ENCODE measurements around the gene TTC7B. TPM values are rescaled to one million over a fixed set of nuclear protein-coding genes. Genes with fewer than 3 reads are reported as not detected.

Gene TTC7B
- polyA plus RNA-seq, 1 donor (not counting 4 experiments of a cell fraction or from before 2014, with no cell fraction given), result 21.4 TPM

- Histone ChIP-seq H3K4me1 (ENCODE audit: control insufficient read depth, extremely low read depth, insufficient read depth, low read length) (no peaks in the 10 kb centered on the region), H3K9ac (ENCODE audit: control insufficient read depth, extremely low read depth, insufficient read depth, low read length) (no peak overlapping the region), H4K20me1 (ENCODE audit: control insufficient read depth, extremely low read depth, insufficient read depth, low read length) (no peaks in the 10 kb centered on the region), H3K9me3 (ENCODE audit: control insufficient read depth, low read depth, low read length) (no peaks in the 10 kb centered on the region), H3K4me2 (ENCODE audit: control insufficient read depth, extremely low read depth, insufficient read depth, low read depth, low read length) (no peak overlapping the region), H3K36me3 (ENCODE audit: control insufficient read depth in 2 of 2, extremely low read depth in 1 of 2, insufficient read depth in 2 of 2, low read length in 2 of 2) (no peaks in the 10 kb centered on the region), H3K9me1 (ENCODE audit: control insufficient read depth, extremely low read depth, insufficient read depth, low read length) (no peaks in the 10 kb centered on the region), H2AFZ (ENCODE audit: control insufficient read depth, low read length) (no peak overlapping the region), H3K79me2 (ENCODE audit: control insufficient read depth, insufficient read depth, low read length) (no peaks in the 10 kb centered on the region), H3K27me3 (ENCODE audit: control insufficient read depth, extremely low read depth, insufficient read depth, low read length) (peaks cover 17% of the 10 kb centered on the region), H3K27ac (ENCODE audit: control insufficient read depth, insufficient read depth, low read length) (no peak overlapping the region), H3K4me3 (ENCODE audit: control insufficient read depth in 2 of 3, extremely low read depth in 1 of 3, insufficient read depth in 2 of 3, low read depth in 1 of 3, low read length in 3 of 3) (no peak overlapping the region)
- DNase-seq (ENCODE audit: low read depth, low spot score) (no peak), FAIRE-seq (no peak)
- TF ChIP-seq, protein P1, sequence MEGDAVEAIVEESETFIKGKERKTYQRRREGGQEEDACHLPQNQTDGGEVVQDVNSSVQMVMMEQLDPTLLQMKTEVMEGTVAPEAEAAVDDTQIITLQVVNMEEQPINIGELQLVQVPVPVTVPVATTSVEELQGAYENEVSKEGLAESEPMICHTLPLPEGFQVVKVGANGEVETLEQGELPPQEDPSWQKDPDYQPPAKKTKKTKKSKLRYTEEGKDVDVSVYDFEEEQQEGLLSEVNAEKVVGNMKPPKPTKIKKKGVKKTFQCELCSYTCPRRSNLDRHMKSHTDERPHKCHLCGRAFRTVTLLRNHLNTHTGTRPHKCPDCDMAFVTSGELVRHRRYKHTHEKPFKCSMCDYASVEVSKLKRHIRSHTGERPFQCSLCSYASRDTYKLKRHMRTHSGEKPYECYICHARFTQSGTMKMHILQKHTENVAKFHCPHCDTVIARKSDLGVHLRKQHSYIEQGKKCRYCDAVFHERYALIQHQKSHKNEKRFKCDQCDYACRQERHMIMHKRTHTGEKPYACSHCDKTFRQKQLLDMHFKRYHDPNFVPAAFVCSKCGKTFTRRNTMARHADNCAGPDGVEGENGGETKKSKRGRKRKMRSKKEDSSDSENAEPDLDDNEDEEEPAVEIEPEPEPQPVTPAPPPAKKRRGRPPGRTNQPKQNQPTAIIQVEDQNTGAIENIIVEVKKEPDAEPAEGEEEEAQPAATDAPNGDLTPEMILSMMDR (optimal IDR thresholded peaks at IDR 0.05 in 1 of 3, IDR thresholded peaks at IDR 0.05 in 1 of 3, conservative IDR thresholded peaks at IDR 0.05 in 1 of 3; ENCODE audit: extremely low read depth in 1 of 3, insufficient read depth in 2 of 3, low read length in 3 of 3), result no peak
- TF ChIP-seq EZH2 (IDR thresholded peaks at IDR 0.05; ENCODE audit: low read length), result no peak
- dilution Hi-C loops (cut with MboI; ENCODE audit: extremely low pct_ligation_motif_present, low sequenced_read_pairs), result no loop called here
These were observed 317.1 kb downstream of the TTC7B start for GRCh38 chr14:90499121-90499520.

- no peak overlapping the region for H3K4me2 ChIP-seq (ENCODE audit: control insufficient read depth, extremely low read depth, insufficient read depth, low read depth, low read length)
- TF ChIP-seq EZH2 (IDR thresholded peaks at IDR 0.05; ENCODE audit: low read length), result no peak
- TF ChIP-seq, protein P1 (optimal IDR thresholded peaks at IDR 0.05 in 1 of 3, IDR thresholded peaks at IDR 0.05 in 1 of 3, conservative IDR thresholded peaks at IDR 0.05 in 1 of 3; ENCODE audit: extremely low read depth in 1 of 3, insufficient read depth in 2 of 3, low read length in 3 of 3), result no peak
- H3K27ac ChIP-seq (ENCODE audit: control insufficient read depth, insufficient read depth, low read length), result no peak overlapping the region
- FAIRE-seq (no peak), DNase-seq (ENCODE audit: low read depth, low spot score) (no peak)
- no peak overlapping the region for H2AFZ ChIP-seq (ENCODE audit: control insufficient read depth, low read length)
- no peak overlapping the region for H3K9ac ChIP-seq (ENCODE audit: control insufficient read depth, extremely low read depth, insufficient read depth, low read length)
- H3K9me1 ChIP-seq (ENCODE audit: control insufficient read depth, extremely low read depth, insufficient read depth, low read length), result no peaks in the 10 kb centered on the region
- no peaks in the 10 kb centered on the region for H3K36me3 ChIP-seq (ENCODE audit: control insufficient read depth in 2 of 2, extremely low read depth in 1 of 2, insufficient read depth in 2 of 2, low read length in 2 of 2)
- dilution Hi-C loops (cut with MboI; ENCODE audit: extremely low pct_ligation_motif_present, low sequenced_read_pairs), result no loop called here
- H3K4me1 ChIP-seq (ENCODE audit: control insufficient read depth, extremely low read depth, insufficient read depth, low read length), result no peaks in the 10 kb centered on the region
- no peaks in the 10 kb centered on the region for H3K79me2 ChIP-seq (ENCODE audit: control insufficient read depth, insufficient read depth, low read length)
- no peaks in the 10 kb centered on the region for H4K20me1 ChIP-seq (ENCODE audit: control insufficient read depth, extremely low read depth, insufficient read depth, low read length)
- no peaks in the 10 kb centered on the region for H3K9me3 ChIP-seq (ENCODE audit: control insufficient read depth, low read depth, low read length)
- no peak overlapping the region for H3K4me3 ChIP-seq (ENCODE audit: control insufficient read depth in 2 of 3, extremely low read depth in 1 of 3, insufficient read depth in 2 of 3, low read depth in 1 of 3, low read length in 3 of 3)
- H3K27me3 ChIP-seq (ENCODE audit: control insufficient read depth, extremely low read depth, insufficient read depth, low read length), result peaks cover 17% of the 10 kb centered on the region
These were observed 318.0 kb downstream of the TTC7B start for GRCh38 chr14:90498198-90498597.

Measured in keratinocyte (primary cell).